ENCODE data around the gene ZBTB20. TPM values are rescaled to one million over a fixed set of nuclear protein-coding genes. Genes with fewer than 3 reads are reported as not detected.
A peak's percentile ranks its signal among the peaks of the same experiment; 100 is the strongest.

The ZBTB20 gene
- total RNA-seq, 4 donors from 2014 or later: 148 to 242 (median 188) TPM

DNA sequence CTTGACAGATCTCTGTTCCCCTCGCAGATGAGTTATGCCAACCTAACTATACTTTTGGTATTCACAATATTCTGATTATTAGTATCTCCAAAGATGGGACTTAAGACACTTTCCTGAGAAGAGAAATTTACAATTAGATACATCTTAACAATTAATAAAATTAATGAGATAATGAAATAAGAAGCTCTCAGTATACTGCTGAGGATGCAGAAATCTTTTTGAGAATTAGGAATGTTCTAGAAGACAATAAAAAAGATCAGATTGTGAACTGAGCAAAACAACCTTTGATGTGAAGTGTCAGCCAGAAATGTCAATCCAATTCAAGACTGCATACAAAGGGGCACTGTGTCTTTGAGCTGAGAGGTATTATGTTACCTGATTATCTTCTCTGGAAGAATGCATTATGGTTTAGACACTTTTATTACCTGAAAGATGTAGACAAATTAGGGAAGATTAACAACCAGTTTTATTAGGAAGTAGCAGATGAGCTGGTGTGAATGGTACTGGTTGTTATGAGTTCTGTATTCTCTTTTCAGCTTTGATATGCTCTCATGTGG is 590.4 kb downstream of the ZBTB20 start:
- no peaks in the 10 kb centered on the region for H3K36me3 ChIP-seq
- 97 to 98% methylated on average over 1 of the region's 1 CpG for WGBS, 2 donors
- H3K27me3 ChIP-seq: no peaks in the 10 kb centered on the region
- no peaks in the 10 kb centered on the region for H3K9me3 ChIP-seq
- intact Hi-C loops (cut with DNase I): no loop called here
- DNase-seq: no peak
- TF ChIP-seq POLR2A (IDR thresholded peaks at IDR 0.05): no peak
- TF ChIP-seq, protein P1, sequence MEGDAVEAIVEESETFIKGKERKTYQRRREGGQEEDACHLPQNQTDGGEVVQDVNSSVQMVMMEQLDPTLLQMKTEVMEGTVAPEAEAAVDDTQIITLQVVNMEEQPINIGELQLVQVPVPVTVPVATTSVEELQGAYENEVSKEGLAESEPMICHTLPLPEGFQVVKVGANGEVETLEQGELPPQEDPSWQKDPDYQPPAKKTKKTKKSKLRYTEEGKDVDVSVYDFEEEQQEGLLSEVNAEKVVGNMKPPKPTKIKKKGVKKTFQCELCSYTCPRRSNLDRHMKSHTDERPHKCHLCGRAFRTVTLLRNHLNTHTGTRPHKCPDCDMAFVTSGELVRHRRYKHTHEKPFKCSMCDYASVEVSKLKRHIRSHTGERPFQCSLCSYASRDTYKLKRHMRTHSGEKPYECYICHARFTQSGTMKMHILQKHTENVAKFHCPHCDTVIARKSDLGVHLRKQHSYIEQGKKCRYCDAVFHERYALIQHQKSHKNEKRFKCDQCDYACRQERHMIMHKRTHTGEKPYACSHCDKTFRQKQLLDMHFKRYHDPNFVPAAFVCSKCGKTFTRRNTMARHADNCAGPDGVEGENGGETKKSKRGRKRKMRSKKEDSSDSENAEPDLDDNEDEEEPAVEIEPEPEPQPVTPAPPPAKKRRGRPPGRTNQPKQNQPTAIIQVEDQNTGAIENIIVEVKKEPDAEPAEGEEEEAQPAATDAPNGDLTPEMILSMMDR (IDR thresholded peaks at IDR 0.05): no peak
- peaks cover 0 to 5% of the 10 kb centered on the region in 2 donors for H3K4me1 ChIP-seq
- no peak overlapping the region for H3K4me3 ChIP-seq (replicated peaks in 1 of 3)
- H3K27ac ChIP-seq: no peak overlapping the region

DNA sequence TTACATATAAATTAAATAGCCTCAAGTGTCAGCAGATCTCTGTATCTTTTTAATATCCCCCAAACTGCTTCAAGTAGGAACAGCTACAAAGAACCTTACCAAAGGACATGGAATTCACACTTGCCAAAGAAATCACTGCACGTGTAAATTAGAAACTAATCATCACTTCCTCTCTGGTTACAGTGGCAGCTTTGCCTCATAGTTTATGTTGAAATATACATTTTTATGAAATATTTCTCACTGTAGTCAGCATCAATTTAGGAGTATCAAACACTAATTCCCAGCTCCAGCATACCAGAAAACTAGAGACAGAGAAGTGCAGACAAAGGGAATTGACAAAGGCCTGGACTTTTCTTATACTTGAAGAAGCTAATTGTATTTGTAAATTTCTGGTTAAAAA is 592.4 kb downstream of the ZBTB20 start:
- no peaks in the 10 kb centered on the region for H3K27me3 ChIP-seq
- H3K36me3 ChIP-seq: no peaks in the 10 kb centered on the region
- H3K4me1 ChIP-seq: peaks cover 0 to 5% of the 10 kb centered on the region in 2 donors
- 65 to 68% methylated on average over 1 of the region's 1 CpG for WGBS, 2 donors
- TF ChIP-seq POLR2A (IDR thresholded peaks at IDR 0.05): no peak
- TF ChIP-seq, protein P1 (IDR thresholded peaks at IDR 0.05): no peak
- intact Hi-C loops (cut with DNase I): no loop called here
- no peaks in the 10 kb centered on the region for H3K9me3 ChIP-seq
- DNase-seq: no peak
- H3K4me3 ChIP-seq (replicated peaks in 1 of 3): no peak overlapping the region
- H3K27ac ChIP-seq: no peak overlapping the region

- peaks cover 0 to 5% of the 10 kb centered on the region in 2 donors for H3K4me1 ChIP-seq
- intact Hi-C loops (cut with DNase I): no loop called here
- H3K9me3 ChIP-seq: no peaks in the 10 kb centered on the region
- no peak overlapping the region for H3K27ac ChIP-seq
- no peaks in the 10 kb centered on the region for H3K36me3 ChIP-seq
- no peak for TF ChIP-seq POLR2A (IDR thresholded peaks at IDR 0.05)
- DNase-seq: no peak
- WGBS, 2 donors: 89 to 91% methylated on average over 3 of the region's 3 CpGs
- H3K4me3 ChIP-seq (replicated peaks in 1 of 3): no peak overlapping the region
- H3K27me3 ChIP-seq: no peaks in the 10 kb centered on the region
These were observed 593.0 kb downstream of the ZBTB20 start for GRCh38 chr3:114553949-114554593.

DNA sequence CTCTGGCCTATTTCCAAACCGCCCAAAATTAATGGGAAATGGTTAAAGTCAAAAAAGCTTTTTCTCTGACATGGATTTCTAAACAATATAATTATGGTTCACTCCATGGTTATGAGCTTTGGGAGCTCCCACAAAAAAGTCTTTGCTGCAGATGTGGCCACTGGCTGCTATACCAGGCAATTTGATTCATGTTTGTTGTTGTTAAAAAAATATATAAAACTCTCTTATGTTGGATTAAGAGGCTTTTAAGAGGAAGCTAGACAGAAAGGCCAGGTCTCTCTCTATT is 594.6 kb downstream of the ZBTB20 start:
- no peak for TF ChIP-seq POLR2A (IDR thresholded peaks at IDR 0.05)
- TF ChIP-seq, protein P1 (IDR thresholded peaks at IDR 0.05): no peak
- no peak for DNase-seq

GRCh38 chr3:114551770-114552526 is 595.1 kb downstream of the ZBTB20 start:
- TF ChIP-seq, protein P1 (IDR thresholded peaks at IDR 0.05): no peak
- Histone ChIP-seq H3K9me3 (no peaks in the 10 kb centered on the region), H3K4me1 (peaks cover 0 to 5% of the 10 kb centered on the region in 2 donors), H3K27me3 (no peaks in the 10 kb centered on the region), H3K4me3 (replicated peaks in 1 of 3) (no peak overlapping the region), H3K27ac (no peak overlapping the region), H3K36me3 (no peaks in the 10 kb centered on the region)
- WGBS, 2 donors: 89 to 90% methylated on average over 4 of the region's 4 CpGs
- intact Hi-C loops (cut with DNase I): no loop called here
- DNase-seq: peak; percentile 28 to 54

More for the DNA sequence above, 594.6 kb downstream of the ZBTB20 start:
- Histone ChIP-seq H3K27me3 (no peaks in the 10 kb centered on the region), H3K4me1 (peaks cover 0 to 5% of the 10 kb centered on the region in 2 donors), H3K27ac (no peak overlapping the region), H3K36me3 (no peaks in the 10 kb centered on the region), H3K9me3 (no peaks in the 10 kb centered on the region), H3K4me3 (replicated peaks in 1 of 3) (no peak overlapping the region)
- intact Hi-C loops (cut with DNase I): no loop called here
- 88 to 91% methylated on average over 1 of the region's 1 CpG for WGBS, 2 donors

Measured in thyroid gland (tissue), 4 donors.